Gastroesophageal sphincter (tissue), 3 donors: ENCODE data around the gene CLSTN1.

Experiments used
- CTCF ChIP-seq, 4 experiments: fragments of 200-600 bp in 2 of 4; fragments of 450-650 bp in 2 of 4; sonication (generic) in 1 of 4; IDR thresholded peaks; one replicate each; pipeline ENCODE4 v1.5.1; 2017 to 2019; ENCODE audit warnings: antibody characterized with exemption in 4 of 4, mild to moderate bottlenecking in 2 of 4, moderate library complexity in 2 of 4
- POLR2A ChIP-seq, 2 donors: fragments of 450-650 bp; IDR thresholded peaks; one replicate each; pipeline ENCODE4 v1.6.1; 2017; ENCODE audit warnings: antibody characterized with exemption in 2 of 2, mild to moderate bottlenecking in 2 of 2, moderate library complexity in 1 of 2
- POLR2AphosphoS5 ChIP-seq: sonication (generic); formaldehyde crosslinking; IDR thresholded peaks from one replicate; pipeline ENCODE4 v1.6.1; 2017; ENCODE audit warnings: antibody characterized with exemption

DNA sequence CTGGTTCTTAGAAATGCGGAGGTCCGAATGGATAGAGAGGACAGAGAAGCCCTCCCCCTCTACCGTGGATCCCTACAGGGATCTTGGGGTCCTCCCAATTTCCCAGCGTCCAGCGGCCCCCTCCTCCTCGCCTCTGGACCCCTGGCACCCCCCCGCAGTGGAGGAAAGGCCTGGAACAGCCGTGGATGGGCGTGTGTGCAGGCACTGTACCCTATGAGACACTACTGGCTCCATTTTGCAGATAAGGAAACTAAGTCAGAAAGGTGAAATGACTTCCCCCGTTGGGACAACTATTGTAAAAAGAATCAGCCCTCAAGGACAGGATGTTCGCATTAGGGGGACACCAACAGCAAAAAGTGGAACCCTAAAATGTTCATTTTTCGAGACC, 931 bp upstream of the CLSTN1 start:
- TF ChIP-seq CTCF (IDR thresholded peaks at IDR 0.05) (no peak), POLR2AphosphoS5 (no peak), POLR2A (IDR thresholded peaks at IDR 0.05) (no peak)
